CD14-positive monocyte (primary cell): ENCODE results near the gene SH2D4B. TPM values are rescaled to one million over a fixed set of nuclear protein-coding genes. Genes with fewer than 3 reads are reported as not detected.

Experiments used
- DNase-seq, 3 donors: peaks; one replicate each; pipeline ENCODE4 v3.0.0-alpha.2; 2011 to 2022
- H2AFZ ChIP-seq: 2 replicates; pipeline ENCODE4 v1.6.0; 2012; ENCODE audit warnings: mild to moderate bottlenecking, low read depth, low read length, inconsistent platforms; ENCODE audit not compliant: insufficient read depth, poor library complexity, severe bottlenecking
- H3K27ac ChIP-seq, 2 donors: 1 replicate in 1 of 2; 2 replicates in 1 of 2; pipeline ENCODE4 v1.5.1; 2012 to 2013; ENCODE audit warnings: low read length in 2 of 2, control low read depth in 1 of 2, inconsistent platforms in 1 of 2, low read depth in 1 of 2, mild to moderate bottlenecking in 1 of 2
- H3K27me3 ChIP-seq, 2 donors: one replicate each; pipeline versions ENCODE4 v1.6.0 to v1.6.1; 2011 to 2013; ENCODE audit warnings: low read length in 2 of 2; ENCODE audit not compliant: control insufficient read depth in 2 of 2, insufficient read depth in 2 of 2
- H3K36me3 ChIP-seq, 2 donors: replicated peaks in 1 of 2; 1 replicate in 1 of 2; 2 replicates in 1 of 2; pipeline versions ENCODE4 v1.5.1 to v1.6.1; 2012 to 2013; ENCODE audit warnings: low read length in 2 of 2, control low read depth in 1 of 2, inconsistent platforms in 1 of 2, mild to moderate bottlenecking in 1 of 2; ENCODE audit not compliant: insufficient read depth in 2 of 2, control insufficient read depth in 1 of 2
- H3K4me1 ChIP-seq, 2 donors: 1 replicate in 1 of 2; 2 replicates in 1 of 2; pipeline versions ENCODE4 v1.5.1 to v1.6.1; 2012 to 2013; ENCODE audit warnings: low read length in 2 of 2, control low read depth in 1 of 2, inconsistent platforms in 1 of 2, mild to moderate bottlenecking in 1 of 2, moderate library complexity in 1 of 2; ENCODE audit not compliant: insufficient read depth in 2 of 2, control insufficient read depth in 1 of 2
- H3K4me2 ChIP-seq: replicated peaks from 2 replicates; pipeline ENCODE3; 2012; ENCODE audit warnings: low read length, moderate library complexity, mild to moderate bottlenecking; ENCODE audit not compliant: poor library complexity, severe bottlenecking; ENCODE audit errors: extremely low read depth
- H3K4me3 ChIP-seq, 3 experiments: fragments of 200-600 bp in 1 of 3; sonication (generic) in 1 of 3; replicated peaks in 1 of 3; 1 replicate in 2 of 3; 2 replicates in 1 of 3; pipeline ENCODE4 v1.5.1; 2011 to 2013; ENCODE audit warnings: low read length in 3 of 3, mild to moderate bottlenecking in 3 of 3, control low read depth in 2 of 3, low read depth in 2 of 3, inconsistent platforms in 1 of 3, moderate library complexity in 1 of 3
- H3K79me2 ChIP-seq: 2 replicates; pipeline ENCODE4 v1.6.0; 2012; ENCODE audit warnings: mild to moderate bottlenecking, control low read depth, inconsistent platforms, low read length, moderate library complexity; ENCODE audit not compliant: insufficient read depth
- H3K9ac ChIP-seq: 2 replicates; pipeline ENCODE4 v1.6.0; 2017; ENCODE audit warnings: low read length, mild to moderate bottlenecking; ENCODE audit not compliant: insufficient read depth, poor library complexity, severe bottlenecking
- H3K9me3 ChIP-seq, 2 donors: replicated peaks in 1 of 2; 1 replicate in 1 of 2; 2 replicates in 1 of 2; pipeline versions ENCODE4 v1.5.1 to v1.6.1; 2012 to 2013; ENCODE audit warnings: low read length in 2 of 2, control low read depth in 1 of 2; ENCODE audit not compliant: control insufficient read depth in 1 of 2, insufficient read depth in 1 of 2
- H4K20me1 ChIP-seq: 2 replicates; pipeline ENCODE4 v1.6.0; 2012; ENCODE audit warnings: mild to moderate bottlenecking, low read length, control low read depth, moderate library complexity; ENCODE audit not compliant: insufficient read depth
- H3K27ac Mint-ChIP-seq, 7 donors: one replicate each; pipeline ENCODE4 v1.8.0; 2020; ENCODE audit warnings: mild to moderate bottlenecking in 7 of 7, mixed read lengths in 7 of 7, moderate library complexity in 6 of 7, inconsistent platforms in 2 of 7
- H3K27me3 Mint-ChIP-seq, 3 donors: one replicate each; pipeline ENCODE4 v1.8.0; 2021 to 2022; ENCODE audit warnings: low read depth in 3 of 3, mild to moderate bottlenecking in 3 of 3, mixed read lengths in 3 of 3, moderate library complexity in 3 of 3, inconsistent platforms in 1 of 3
- H3K36me3 Mint-ChIP-seq, 2 donors: one replicate each; pipeline ENCODE4 v1.8.0; 2020; ENCODE audit warnings: mixed read lengths in 2 of 2, inconsistent platforms in 1 of 2, mild to moderate bottlenecking in 1 of 2
- H3K4me1 Mint-ChIP-seq: one replicate; pipeline ENCODE4 v1.8.0; 2020; ENCODE audit warnings: mild to moderate bottlenecking, mixed read lengths
- H3K4me3 Mint-ChIP-seq, 2 donors: one replicate each; pipeline ENCODE4 v1.8.0; 2020; ENCODE audit warnings: mild to moderate bottlenecking in 2 of 2, mixed read lengths in 2 of 2, moderate library complexity in 1 of 2
- H3K9me3 Mint-ChIP-seq, 7 donors: one replicate each; pipeline ENCODE4 v1.8.0; 2020 to 2022; ENCODE audit warnings: mixed read lengths in 7 of 7, mild to moderate bottlenecking in 6 of 7, moderate library complexity in 6 of 7, inconsistent platforms in 2 of 7
- CTCF ChIP-seq: fragments of 200-600 bp; IDR thresholded peaks from one replicate; pipeline ENCODE4 v1.8.0; 2022; ENCODE audit warnings: antibody characterized with exemption, mild to moderate bottlenecking
- WGBS: methylation state at CpG from one replicate; pipeline ENCODE4 v1.1.5; 2013; ENCODE audit warnings: missing lambda C conversion rate; ENCODE audit not compliant: insufficient coverage; 5-methylcytosine and 5-hydroxymethylcytosine counted together
- intact Hi-C, 2 donors: fragments of 100-400 bp; cut with micrococcal nuclease; formaldehyde crosslinking; loops; one replicate each; pipeline versions ENCODE4 v1.15.0 to v1.15.1; 2023
- polyA plus RNA-seq, 3 donors: library from polyadenylated mRNA; depleted of rRNA in 1 of 3; unstranded in 2 of 3; stranded (reverse) in 1 of 3; fragments of 300-500 nt in 2 of 3; fragments of >200 nt in 1 of 3; fragmentation: Illumina TruSeq in 2 of 3; gene quantifications; 1 replicate in 2 of 3; 2 replicates in 1 of 3; pipeline ENCODE4 v1.2.3, GENCODE V29; 2012 to 2021

The SH2D4B gene
- polyA plus RNA-seq, 3 donors = 0.01 TPM; not detected in 2

- no peak overlapping the region for H3K4me3 Mint-ChIP-seq
- no peak overlapping the region for H2AFZ ChIP-seq
- intact Hi-C loops = no loop called here
- no peak overlapping the region for H3K27ac ChIP-seq
- no peaks in the 10 kb centered on the region for H3K36me3 Mint-ChIP-seq
- TF ChIP-seq CTCF = no peak
- H3K27me3 ChIP-seq = no peaks in the 10 kb centered on the region
- no peak overlapping the region for H3K4me3 ChIP-seq
- H3K9me3 Mint-ChIP-seq = peaks cover 0 to 2% (median 0%) of the 10 kb centered on the region in 7 donors
- peaks cover 5 to 17% of the 10 kb centered on the region in 2 donors for H3K4me1 ChIP-seq
- peaks cover 20% of the 10 kb centered on the region for H3K4me1 Mint-ChIP-seq
- H3K4me2 ChIP-seq = no peak overlapping the region
- no peak overlapping the region for H3K9ac ChIP-seq
- peaks cover 1 to 2% (median 2%) of the 10 kb centered on the region in 3 donors for H3K27me3 Mint-ChIP-seq
- no peak overlapping the region for H3K27ac Mint-ChIP-seq
- peak in 1 of 3 donors; percentile 3 for DNase-seq
- WGBS = 96% methylated on average over 13 of the region's 16 CpGs
- no peaks in the 10 kb centered on the region for H4K20me1 ChIP-seq
- no peaks in the 10 kb centered on the region for H3K36me3 ChIP-seq
- H3K79me2 ChIP-seq = no peaks in the 10 kb centered on the region
- no peaks in the 10 kb centered on the region for H3K9me3 ChIP-seq
Observed at GRCh38 chr10:80538481-80539185, 931 bp downstream of the SH2D4B start.

GRCh38 chr10:80539421-80540031, 1.8 kb downstream of the SH2D4B start:
- Histone ChIP-seq H3K9ac (no peak overlapping the region), H3K27me3 (no peaks in the 10 kb centered on the region), H3K4me2 (no peak overlapping the region), H4K20me1 (no peaks in the 10 kb centered on the region), H3K79me2 (no peaks in the 10 kb centered on the region), H3K4me3 (no peak overlapping the region), H3K9me3 (no peaks in the 10 kb centered on the region), H3K27ac (no peak overlapping the region), H3K4me1 (peaks cover 5 to 17% of the 10 kb centered on the region in 2 donors), H2AFZ (no peak overlapping the region), H3K36me3 (no peaks in the 10 kb centered on the region)
- H3K27ac Mint-ChIP-seq = no peak overlapping the region
- 92% methylated on average over 3 of the region's 7 CpGs for WGBS
- peaks cover 0 to 2% (median 0%) of the 10 kb centered on the region in 7 donors for H3K9me3 Mint-ChIP-seq
- peaks cover 20% of the 10 kb centered on the region for H3K4me1 Mint-ChIP-seq
- no peak overlapping the region for H3K4me3 Mint-ChIP-seq
- H3K36me3 Mint-ChIP-seq = no peaks in the 10 kb centered on the region
- DNase-seq = peak in 1 of 3 donors; percentile 2
- intact Hi-C loops = no loop called here
- H3K27me3 Mint-ChIP-seq = peaks cover 2 to 4% (median 3%) of the 10 kb centered on the region in 3 donors
- TF ChIP-seq CTCF = no peak
